HepG2 (cell line): ENCODE results near the gene KRT16.
"Not testable (repeated sequence)": the region's sequence is repeated elsewhere in the genome, so short reads cannot be mapped to it uniquely, and the experiment has no call there.

Experiments used
- PRDM10 ChIP-seq: sonication (generic); formaldehyde crosslinking; IDR thresholded peaks from 2 replicates; pipeline ENCODE4 v1.4.0; 2020; ENCODE audit warnings: low read depth, missing genetic modification reagents
- ZFX ChIP-seq: sonication (generic); formaldehyde crosslinking; IDR thresholded peaks from 2 replicates; pipeline ENCODE4 v1.4.0; 2020; ENCODE audit warnings: mild to moderate bottlenecking, low read depth, missing genetic modification reagents, moderate library complexity
- ZNF207 ChIP-seq: fragments of 450-650 bp; IDR thresholded peaks from 2 replicates; pipeline ENCODE4 v1.6.1; 2016; ENCODE audit warnings: antibody characterized with exemption, borderline replicate concordance

GRCh38 chr17:41640596-41640995 lies 28.0 kb upstream of the KRT16 start:
- not testable (repeated sequence) for TF ChIP-seq ZFX (CRISPR knock-in tag); PRDM10; ZNF207
